Endodermal cell (in vitro differentiated cells): ENCODE data around the gene CACNA1A. TPM values are rescaled to one million over a fixed set of nuclear protein-coding genes. Genes with fewer than 3 reads are reported as not detected.

ENCODE experiments used
- DNase-seq: peaks from one replicate; pipeline ENCODE4 v3.0.0-alpha.2; 2017
- H3K27ac ChIP-seq: 2 replicates; pipeline ENCODE4 v1.5.1; 2013; ENCODE audit warnings: mild to moderate bottlenecking, low read depth, low read length, moderate library complexity
- H3K27me3 ChIP-seq: 2 replicates; pipeline ENCODE4 v1.6.1; 2013; ENCODE audit warnings: mild to moderate bottlenecking, low read length, moderate library complexity; ENCODE audit not compliant: insufficient read depth, control insufficient read depth, poor library complexity, severe bottlenecking
- H3K36me3 ChIP-seq: 2 replicates; pipeline ENCODE4 v1.7.0; 2013; ENCODE audit warnings: mild to moderate bottlenecking, low read length, moderate library complexity; ENCODE audit not compliant: control insufficient read depth, insufficient read depth
- H3K4me1 ChIP-seq: one replicate; pipeline ENCODE4 v1.7.0; 2013; ENCODE audit warnings: low read length; ENCODE audit not compliant: control insufficient read depth, insufficient read depth
- H3K4me3 ChIP-seq: 2 replicates; pipeline ENCODE4 v1.5.1; 2013; ENCODE audit warnings: mild to moderate bottlenecking, low read length, moderate library complexity
- H3K9ac ChIP-seq: 2 replicates; pipeline ENCODE4 v1.6.1; 2013; ENCODE audit warnings: mild to moderate bottlenecking, low read length, moderate library complexity; ENCODE audit not compliant: poor library complexity, severe bottlenecking; ENCODE audit errors: extremely low read depth
- H3K9me3 ChIP-seq: 2 replicates; pipeline ENCODE4 v1.6.1; 2013; ENCODE audit warnings: mild to moderate bottlenecking, low read length, moderate library complexity; ENCODE audit not compliant: control insufficient read depth
- H3K27ac Mint-ChIP-seq: 2 replicates; pipeline ENCODE4 v1.8.0; 2020; ENCODE audit warnings: mixed read lengths
- H3K27me3 Mint-ChIP-seq: 2 replicates; pipeline ENCODE4 v1.8.0; 2021; ENCODE audit warnings: mild to moderate bottlenecking, mixed read lengths; ENCODE audit not compliant: insufficient read depth
- H3K36me3 Mint-ChIP-seq: 2 replicates; pipeline ENCODE4 v1.8.0; 2020; ENCODE audit warnings: low read depth, mixed read lengths
- H3K4me1 Mint-ChIP-seq: 2 replicates; pipeline ENCODE4 v1.8.0; 2020; ENCODE audit warnings: mixed read lengths
- H3K4me3 Mint-ChIP-seq: 2 replicates; pipeline ENCODE4 v1.8.0; 2020; ENCODE audit warnings: mild to moderate bottlenecking, moderate library complexity, mixed read lengths
- H3K9me3 Mint-ChIP-seq: 2 replicates; pipeline ENCODE4 v1.8.0; 2020; ENCODE audit warnings: mild to moderate bottlenecking, mixed read lengths
- CTCF ChIP-seq: fragments of 200-600 bp; sonication (generic); conservative IDR thresholded peaks from 2 replicates; pipeline ENCODE4 v1.5.0; 2021; ENCODE audit warnings: antibody characterized with exemption, mild to moderate bottlenecking
- WGBS, 2 experiments: methylation state at CpG; one replicate each; pipeline versions ENCODE4 v1.1.5 to v1.1.7; 2013; ENCODE audit warnings: missing lambda C conversion rate in 2 of 2, mixed read lengths in 1 of 2; ENCODE audit not compliant: insufficient coverage in 1 of 2, insufficient read length in 1 of 2; 5-methylcytosine and 5-hydroxymethylcytosine counted together
- total RNA-seq, 2 donors: library from RNA; stranded (reverse); fragmentation: NEBNext Ultra II Directional in 1 of 2; extraction: Animal tissue kit (Norgen Biotek cat#: 25700) in 1 of 2; gene quantifications; 2 replicates in 1 of 2; 3 replicates in 1 of 2; pipeline ENCODE4 v1.2.1, GENCODE V29; 2021

CACNA1A gene
- total RNA-seq, 2 donors from 2014 or later: 8.0 to 10.6 TPM

- 84 to 100% methylated on average over 5 of the region's 5 CpGs for WGBS, 2 experiments
- no peak overlapping the region for H3K4me3 Mint-ChIP-seq
Observed at GRCh38 chr19:13355356-13355755, 150.9 kb downstream of the CACNA1A start.

GRCh38 chr19:13353625-13354024 lies 152.7 kb downstream of the CACNA1A start:
- Mint-ChIP-seq H3K27me3 (no peaks in the 10 kb centered on the region), H3K9me3 (peaks cover 11% of the 10 kb centered on the region), H3K4me3 (no peak overlapping the region), H3K4me1 (no peaks in the 10 kb centered on the region), H3K36me3 (no peaks in the 10 kb centered on the region), H3K27ac (no peak overlapping the region)
- Histone ChIP-seq H3K36me3 (no peaks in the 10 kb centered on the region), H3K9ac (no peak overlapping the region), H3K4me1 (no peaks in the 10 kb centered on the region), H3K27me3 (no peaks in the 10 kb centered on the region), H3K9me3 (peaks cover 8% of the 10 kb centered on the region), H3K27ac (no peak overlapping the region), H3K4me3 (no peak overlapping the region)
- WGBS, 2 experiments: 84 to 95% methylated on average over 3 of the region's 3 CpGs
- no peak for DNase-seq
- TF ChIP-seq CTCF: no peak

More at GRCh38 chr19:13355356-13355755, 150.9 kb downstream of the CACNA1A start:
- H3K9me3 ChIP-seq: no peaks in the 10 kb centered on the region
- Mint-ChIP-seq H3K27ac (no peak overlapping the region), H3K27me3 (no peaks in the 10 kb centered on the region), H3K9me3 (peaks cover 9% of the 10 kb centered on the region), H3K36me3 (peaks cover 3% of the 10 kb centered on the region), H3K4me1 (no peaks in the 10 kb centered on the region)
- no peak overlapping the region for H3K4me3 ChIP-seq
- DNase-seq: no peak
- H3K9ac ChIP-seq: no peak overlapping the region
- H3K27ac ChIP-seq: no peak overlapping the region
- TF ChIP-seq CTCF: no peak
- no peaks in the 10 kb centered on the region for H3K27me3 ChIP-seq
- H3K4me1 ChIP-seq: no peaks in the 10 kb centered on the region
- no peaks in the 10 kb centered on the region for H3K36me3 ChIP-seq

GRCh38 chr19:13350759-13351158 lies 155.5 kb downstream of the CACNA1A start:
- WGBS, 2 experiments: 91 to 94% methylated on average over 5 to 6 of the region's 6 CpGs
- Mint-ChIP-seq H3K9me3 (peaks cover 11% of the 10 kb centered on the region), H3K27ac (no peak overlapping the region)

More at GRCh38 chr19:13350759-13351158, 155.5 kb downstream of the CACNA1A start:
- Histone ChIP-seq H3K27ac (no peak overlapping the region), H3K36me3 (no peaks in the 10 kb centered on the region), H3K27me3 (no peaks in the 10 kb centered on the region), H3K4me3 (no peak overlapping the region), H3K4me1 (no peaks in the 10 kb centered on the region), H3K9ac (no peak overlapping the region), H3K9me3 (peaks cover 8% of the 10 kb centered on the region)
- Mint-ChIP-seq H3K4me1 (no peaks in the 10 kb centered on the region), H3K27me3 (no peaks in the 10 kb centered on the region), H3K4me3 (no peak overlapping the region), H3K36me3 (no peaks in the 10 kb centered on the region)
- DNase-seq: no peak
- no peak for TF ChIP-seq CTCF
